SHP77 treated with DMSO at 0.1 percent for 48 hours (cell line): ENCODE results near the gene IL10RA.

Experiments used
- DNase-seq: peaks from one replicate; lab custom pipeline; 2025; lab: John Stamatoyannopoulos, UW

The IL10RA gene

DNA sequence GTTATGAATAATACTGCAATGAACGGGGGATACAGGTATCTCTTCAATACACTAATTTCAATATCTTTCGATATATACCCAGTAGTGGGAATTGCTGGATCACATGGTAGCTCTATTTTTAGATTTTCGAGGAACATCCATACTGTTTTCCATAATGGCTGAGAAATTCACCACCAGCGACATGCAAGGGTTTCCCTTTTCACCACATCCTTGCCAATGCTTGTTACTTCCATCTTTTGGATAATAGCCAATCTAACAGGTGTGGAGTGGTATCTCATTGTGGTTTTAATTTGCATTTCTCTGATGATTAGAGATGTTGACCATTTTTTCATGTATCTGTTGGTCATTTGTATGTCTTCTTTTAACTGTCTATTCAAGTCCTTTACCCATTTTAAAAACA lies 5.9 kb downstream of the IL10RA start:
- no peak for DNase-seq

DNA sequence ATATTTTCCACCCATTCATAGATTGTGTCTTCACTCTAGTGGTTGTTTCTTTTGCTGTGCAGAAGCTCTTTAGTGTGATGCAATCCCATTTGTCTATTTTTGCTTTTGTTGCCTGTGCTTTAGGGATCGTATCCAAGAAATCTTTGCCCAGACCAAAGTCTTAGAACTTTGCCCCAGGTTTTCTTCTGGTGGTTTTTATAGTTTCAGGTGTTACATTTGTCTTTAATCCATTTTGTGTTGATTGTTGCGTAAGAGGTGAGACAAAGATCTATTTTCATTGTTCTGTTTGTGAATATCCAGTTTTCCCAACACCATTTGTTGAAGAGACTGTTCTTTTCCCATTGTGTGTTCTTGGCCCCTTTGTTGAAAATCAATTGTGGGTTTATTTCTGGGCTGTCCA lies 6.4 kb downstream of the IL10RA start:
- DNase-seq = no peak

- no peak for DNase-seq
These were observed 8.0 kb downstream of the IL10RA start for GRCh38 chr11:117993988-117994745.

DNA sequence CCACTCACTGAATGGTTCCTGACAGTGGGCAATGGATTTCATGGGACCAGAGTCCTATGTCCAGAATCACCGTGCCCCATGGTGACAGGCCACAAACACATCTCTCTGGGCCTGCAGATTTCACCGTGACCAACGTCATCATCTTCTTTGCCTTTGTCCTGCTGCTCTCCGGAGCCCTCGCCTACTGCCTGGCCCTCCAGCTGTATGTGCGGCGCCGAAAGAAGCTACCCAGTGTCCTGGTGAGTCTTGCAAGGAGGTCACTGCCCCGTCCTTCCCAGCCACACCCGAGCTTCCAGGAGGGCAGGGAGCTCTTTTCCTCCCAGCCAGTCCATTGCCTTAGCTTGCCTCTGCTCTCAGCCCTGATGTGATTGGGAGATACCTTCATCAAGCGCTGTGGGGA lies 9.3 kb downstream of the IL10RA start:
- DNase-seq = no peak

DNA sequence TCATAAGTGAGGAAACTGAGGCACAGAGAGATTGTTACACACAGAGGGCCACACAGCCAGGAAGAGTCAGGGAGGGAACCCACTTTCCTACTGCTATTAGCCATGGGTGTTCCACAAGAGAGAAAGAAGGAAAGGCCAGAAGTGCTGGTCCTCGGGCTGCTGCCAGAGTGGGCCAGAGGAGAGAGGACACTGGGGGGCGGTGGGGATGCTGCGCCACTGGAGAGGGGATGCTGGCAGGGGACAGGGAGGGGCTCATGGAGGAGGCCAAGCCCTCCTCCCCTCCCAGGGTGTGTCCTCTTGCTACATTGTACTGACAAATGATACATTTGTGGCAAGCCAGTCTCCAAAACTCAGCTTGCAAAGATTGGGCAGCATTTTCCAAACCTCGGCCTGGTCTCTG lies 9.9 kb downstream of the IL10RA start:
- DNase-seq = no peak

DNA sequence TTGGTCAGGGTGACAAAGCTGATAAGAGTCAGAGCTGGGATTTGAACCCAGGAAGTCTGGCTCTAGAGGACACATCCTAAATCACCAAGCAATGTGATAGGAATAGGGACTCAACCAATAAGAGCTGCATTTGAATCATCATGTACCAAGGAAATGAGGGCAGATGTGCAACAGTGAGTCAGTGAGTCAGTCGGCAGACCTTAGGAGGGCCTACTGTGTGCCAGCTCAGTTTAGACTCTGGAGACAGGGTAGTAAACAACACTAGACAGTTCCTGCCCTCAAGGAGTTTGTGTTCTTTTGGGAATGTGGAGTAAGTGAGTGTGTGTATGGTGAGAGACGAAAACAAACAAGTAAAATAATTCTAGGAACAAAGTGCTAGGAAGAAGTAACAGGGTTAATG lies 11.2 kb downstream of the IL10RA start:
- DNase-seq = no peak

- no peak for DNase-seq
These were observed 11.8 kb downstream of the IL10RA start for GRCh38 chr11:117997823-117998579.

DNA sequence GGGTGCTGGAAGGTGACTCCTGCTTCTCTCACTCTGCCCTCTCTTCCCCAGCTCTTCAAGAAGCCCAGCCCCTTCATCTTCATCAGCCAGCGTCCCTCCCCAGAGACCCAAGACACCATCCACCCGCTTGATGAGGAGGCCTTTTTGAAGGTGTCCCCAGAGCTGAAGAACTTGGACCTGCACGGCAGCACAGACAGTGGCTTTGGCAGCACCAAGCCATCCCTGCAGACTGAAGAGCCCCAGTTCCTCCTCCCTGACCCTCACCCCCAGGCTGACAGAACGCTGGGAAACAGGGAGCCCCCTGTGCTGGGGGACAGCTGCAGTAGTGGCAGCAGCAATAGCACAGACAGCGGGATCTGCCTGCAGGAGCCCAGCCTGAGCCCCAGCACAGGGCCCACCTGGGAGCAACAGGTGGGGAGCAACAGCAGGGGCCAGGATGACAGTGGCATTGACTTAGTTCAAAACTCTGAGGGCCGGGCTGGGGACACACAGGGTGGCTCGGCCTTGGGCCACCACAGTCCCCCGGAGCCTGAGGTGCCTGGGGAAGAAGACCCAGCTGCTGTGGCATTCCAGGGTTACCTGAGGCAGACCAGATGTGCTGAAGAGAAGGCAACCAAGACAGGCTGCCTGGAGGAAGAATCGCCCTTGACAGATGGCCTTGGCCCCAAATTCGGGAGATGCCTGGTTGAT lies 12.6 kb downstream of the IL10RA start:
- no peak for DNase-seq

GRCh38 chr11:117999354-117999993 lies 13.3 kb downstream of the IL10RA start:
- DNase-seq = no peak

DNA sequence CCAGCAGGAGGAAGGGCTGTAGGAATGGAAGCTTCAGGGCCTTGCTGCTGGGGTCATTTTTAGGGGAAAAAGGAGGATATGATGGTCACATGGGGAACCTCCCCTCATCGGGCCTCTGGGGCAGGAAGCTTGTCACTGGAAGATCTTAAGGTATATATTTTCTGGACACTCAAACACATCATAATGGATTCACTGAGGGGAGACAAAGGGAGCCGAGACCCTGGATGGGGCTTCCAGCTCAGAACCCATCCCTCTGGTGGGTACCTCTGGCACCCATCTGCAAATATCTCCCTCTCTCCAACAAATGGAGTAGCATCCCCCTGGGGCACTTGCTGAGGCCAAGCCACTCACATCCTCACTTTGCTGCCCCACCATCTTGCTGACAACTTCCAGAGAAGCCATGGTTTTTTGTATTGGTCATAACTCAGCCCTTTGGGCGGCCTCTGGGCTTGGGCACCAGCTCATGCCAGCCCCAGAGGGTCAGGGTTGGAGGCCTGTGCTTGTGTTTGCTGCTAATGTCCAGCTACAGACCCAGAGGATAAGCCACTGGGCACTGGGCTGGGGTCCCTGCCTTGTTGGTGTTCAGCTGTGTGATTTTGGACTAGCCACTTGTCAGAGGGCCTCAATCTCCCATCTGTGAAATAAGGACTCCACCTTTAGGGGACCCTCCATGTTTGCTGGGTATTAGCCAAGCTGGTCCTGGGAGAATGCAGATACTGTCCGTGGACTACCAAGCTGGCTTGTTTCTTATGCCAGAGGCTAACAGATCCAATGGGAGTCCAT lies 14.1 kb downstream of the IL10RA start:
- no peak for DNase-seq

GRCh38 chr11:118000850-118001228 lies 14.6 kb downstream of the IL10RA start:
- no peak for DNase-seq

DNA sequence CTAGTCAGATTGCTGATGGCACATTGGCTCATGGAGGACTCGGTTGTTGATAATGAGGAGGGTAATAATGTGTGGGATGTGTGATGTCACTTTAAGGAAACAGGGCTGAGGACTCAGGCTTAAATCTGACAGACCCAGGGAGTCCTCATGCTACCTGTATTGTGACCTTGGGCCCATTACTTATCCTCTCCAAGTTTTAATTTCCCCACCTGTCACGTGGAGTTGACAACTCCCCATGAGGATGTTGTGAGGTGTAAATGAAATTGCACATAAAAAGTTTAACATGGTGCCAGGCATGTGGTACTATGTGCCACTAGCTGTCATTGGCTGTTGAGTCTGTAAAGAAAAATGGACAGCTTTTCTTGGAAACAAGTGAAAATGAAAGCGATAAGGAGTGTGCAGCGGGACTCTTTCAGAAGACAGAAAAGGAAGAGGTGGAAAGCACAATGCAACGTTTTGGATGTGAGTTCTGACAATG lies 15.3 kb downstream of the IL10RA start:
- DNase-seq = no peak

DNA sequence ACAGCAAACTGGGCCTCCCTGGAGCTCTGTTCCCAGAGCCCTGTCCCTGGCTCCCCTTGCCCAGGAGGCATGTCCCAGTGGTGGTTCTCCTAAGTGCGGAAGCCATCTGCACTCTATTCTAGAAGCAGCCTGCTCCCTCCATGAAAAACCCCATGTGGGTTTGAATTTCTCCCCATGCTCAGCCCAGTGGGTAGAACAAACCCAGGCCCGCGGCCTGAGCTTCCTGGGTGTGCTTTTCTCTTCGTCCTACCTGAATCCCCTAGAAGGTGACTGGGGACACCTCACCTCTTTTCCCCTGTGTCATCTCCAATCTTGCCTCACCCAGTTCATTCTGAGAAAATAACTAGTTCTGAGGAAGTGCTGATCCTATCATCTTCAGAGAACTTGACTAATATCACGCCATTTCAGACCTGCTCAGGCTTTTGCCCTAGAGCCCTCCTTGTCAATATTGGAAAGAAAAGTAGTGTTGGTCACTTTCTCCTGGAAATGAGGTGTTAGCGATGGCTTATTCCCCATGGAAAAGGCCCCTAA lies 15.9 kb downstream of the IL10RA start:
- no peak for DNase-seq

GRCh38 chr11:118002541-118003423 lies 16.6 kb downstream of the IL10RA start:
- no peak for DNase-seq

DNA sequence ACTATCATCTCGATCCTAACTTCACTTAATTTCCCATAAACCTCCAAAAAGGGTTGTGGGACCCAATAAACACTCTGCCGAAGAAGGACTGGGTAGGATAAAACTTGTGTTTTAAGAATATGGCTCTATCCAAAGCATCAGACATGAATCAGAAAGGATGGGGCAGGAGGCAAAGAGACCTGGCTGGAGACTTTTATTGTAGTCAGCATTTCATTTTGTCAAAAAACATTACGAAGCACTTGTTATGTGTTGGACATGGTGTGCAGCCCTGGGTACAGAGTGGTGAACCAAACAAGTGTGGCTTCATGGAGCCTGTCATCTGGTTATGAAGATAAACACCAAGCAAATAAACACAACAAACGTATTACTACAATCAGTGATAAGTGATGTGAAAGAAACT lies 17.3 kb downstream of the IL10RA start:
- DNase-seq = no peak

- DNase-seq = no peak
These were observed 18.5 kb downstream of the IL10RA start for GRCh38 chr11:118004543-118005223.

DNA sequence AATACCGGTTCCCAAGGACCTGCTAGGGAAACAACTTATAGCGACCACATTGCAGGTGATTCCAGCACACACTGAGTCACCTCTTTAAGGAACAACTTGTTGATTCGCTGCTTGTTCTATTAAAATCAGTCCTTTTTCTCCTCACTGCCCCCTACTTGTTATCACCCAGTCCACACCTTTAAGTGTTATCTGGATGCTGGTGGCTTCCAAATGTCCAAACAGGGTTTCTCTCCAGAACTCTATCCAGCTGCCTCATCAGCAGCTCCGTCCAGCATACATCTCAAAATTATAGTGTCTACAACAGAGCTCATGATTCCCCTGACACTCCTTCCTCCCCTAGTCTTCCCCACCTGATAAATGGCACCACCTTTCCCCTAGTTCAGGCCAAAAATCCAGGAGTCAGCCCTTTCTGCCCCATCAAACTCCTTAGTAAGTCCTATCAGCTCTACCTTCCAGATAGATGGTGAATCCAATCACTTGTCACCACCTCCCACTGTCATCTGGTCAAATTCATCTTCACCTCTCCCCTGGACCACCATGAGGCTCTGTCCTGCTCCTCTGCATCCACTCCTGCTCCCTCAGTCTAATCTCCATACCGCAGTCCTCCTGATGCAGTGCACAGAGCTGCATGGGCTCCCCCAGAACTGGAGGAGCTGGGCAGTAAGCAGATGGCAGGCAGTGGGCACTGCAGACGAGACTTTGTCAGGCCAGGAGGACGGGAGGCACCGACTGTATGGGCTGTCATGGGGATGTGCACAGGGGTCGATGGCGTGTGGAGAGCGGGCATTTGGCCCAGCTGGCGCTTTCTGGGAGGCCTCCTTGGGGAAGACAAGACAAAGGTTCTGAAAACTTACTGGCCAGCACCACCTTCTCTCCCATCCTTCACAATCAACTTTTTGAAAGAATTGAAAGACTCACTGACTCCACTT lies 19.3 kb downstream of the IL10RA start:
- no peak for DNase-seq

GRCh38 chr11:118006153-118006534 lies 19.9 kb downstream of the IL10RA start:
- no peak for DNase-seq

DNA sequence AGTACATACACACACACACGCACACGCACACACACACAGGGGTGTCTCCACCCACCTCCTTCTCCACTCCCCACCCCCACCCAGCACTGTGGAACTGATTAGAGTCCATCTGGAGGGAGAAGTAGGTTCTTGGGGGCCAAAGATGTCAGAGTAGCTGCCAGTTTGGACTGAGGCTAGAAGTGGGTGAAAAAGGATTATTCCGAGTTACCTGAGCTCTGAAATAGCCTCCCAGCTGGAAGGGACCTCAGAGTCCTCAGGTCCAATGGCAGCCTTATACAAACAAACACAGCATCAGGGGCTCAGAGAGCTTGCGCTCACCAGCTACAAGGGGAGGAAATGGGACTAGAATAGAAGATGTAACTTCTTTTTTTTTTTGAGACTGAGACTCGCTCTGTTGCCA lies 20.8 kb downstream of the IL10RA start:
- DNase-seq = no peak
